ENCODE measurements around the gene TM7SF3.

TM7SF3 gene

DNA sequence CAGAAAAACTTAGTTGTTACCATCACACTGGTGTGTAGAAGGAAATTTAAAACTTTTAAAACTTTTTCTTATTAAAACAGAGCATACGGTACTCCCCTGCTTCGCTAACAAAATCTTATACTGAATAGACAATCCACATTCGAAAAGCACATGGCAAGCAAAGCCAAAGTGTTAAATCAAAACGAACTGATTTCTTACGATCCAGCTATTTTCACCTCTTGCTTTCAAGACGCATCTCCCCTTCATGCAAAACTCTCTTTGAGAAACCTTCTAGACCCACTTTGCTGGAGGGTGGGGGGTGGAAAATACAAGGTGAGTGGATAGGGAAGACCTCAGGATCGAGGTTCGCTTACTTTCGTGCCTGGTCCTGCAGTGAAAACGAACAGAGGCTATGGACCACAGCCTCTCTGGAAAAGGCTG is 76.7 kb downstream of the TM7SF3 start:
- no peak for ATAC-seq
- no peak for TF ChIP-seq ESRRG (CRISPR knock-in tag; IDR thresholded peaks at IDR 0.05)
- no peak for TF ChIP-seq ZFP3 (CRISPR knock-in tag; IDR thresholded peaks at IDR 0.05)

DNA sequence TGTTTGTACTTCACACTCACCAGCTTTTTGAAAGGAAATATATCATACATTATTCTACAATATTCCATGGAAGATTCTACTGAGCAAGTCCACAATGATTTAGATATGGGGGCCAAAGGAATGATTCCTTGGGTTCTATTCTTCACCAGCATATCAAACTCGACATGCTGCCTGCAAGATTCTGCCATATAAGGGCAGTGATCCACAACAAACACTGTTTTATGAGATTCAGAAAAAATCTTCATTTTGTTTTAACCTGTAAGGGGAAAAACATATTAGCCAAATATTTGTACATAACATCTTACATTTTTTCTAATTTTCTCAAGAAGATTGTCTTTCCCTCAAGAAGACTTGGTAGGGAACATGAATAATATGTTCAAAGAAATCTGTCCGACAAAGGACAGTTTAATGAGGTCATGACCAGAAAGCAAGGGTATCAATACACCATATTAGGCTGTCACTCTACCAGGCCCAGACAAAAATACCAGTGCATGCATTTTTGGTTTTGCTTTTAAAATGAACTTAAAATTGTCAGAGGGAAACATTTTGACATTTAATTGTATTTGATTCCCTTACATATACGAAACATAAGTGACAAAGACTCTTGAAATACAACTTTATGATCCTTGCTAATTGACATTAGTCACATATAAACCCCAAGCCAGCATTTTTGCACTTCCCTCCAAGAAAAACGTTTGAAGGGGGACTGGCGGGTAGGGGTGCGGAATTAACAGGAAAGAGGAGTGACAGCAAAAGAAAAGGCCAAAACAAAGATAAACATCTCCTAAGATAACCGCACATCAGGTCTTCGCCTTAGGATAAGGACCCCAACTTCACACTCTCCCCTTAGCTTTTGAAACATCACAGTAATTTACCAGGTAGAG is 77.4 kb downstream of the TM7SF3 start:
- TF ChIP-seq, protein P1, sequence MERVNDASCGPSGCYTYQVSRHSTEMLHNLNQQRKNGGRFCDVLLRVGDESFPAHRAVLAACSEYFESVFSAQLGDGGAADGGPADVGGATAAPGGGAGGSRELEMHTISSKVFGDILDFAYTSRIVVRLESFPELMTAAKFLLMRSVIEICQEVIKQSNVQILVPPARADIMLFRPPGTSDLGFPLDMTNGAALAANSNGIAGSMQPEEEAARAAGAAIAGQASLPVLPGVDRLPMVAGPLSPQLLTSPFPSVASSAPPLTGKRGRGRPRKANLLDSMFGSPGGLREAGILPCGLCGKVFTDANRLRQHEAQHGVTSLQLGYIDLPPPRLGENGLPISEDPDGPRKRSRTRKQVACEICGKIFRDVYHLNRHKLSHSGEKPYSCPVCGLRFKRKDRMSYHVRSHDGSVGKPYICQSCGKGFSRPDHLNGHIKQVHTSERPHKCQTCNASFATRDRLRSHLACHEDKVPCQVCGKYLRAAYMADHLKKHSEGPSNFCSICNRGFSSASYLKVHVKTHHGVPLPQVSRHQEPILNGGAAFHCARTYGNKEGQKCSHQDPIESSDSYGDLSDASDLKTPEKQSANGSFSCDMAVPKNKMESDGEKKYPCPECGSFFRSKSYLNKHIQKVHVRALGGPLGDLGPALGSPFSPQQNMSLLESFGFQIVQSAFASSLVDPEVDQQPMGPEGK (CRISPR knock-in tag; IDR thresholded peaks at IDR 0.05; ENCODE audit: borderline replicate concordance), result no peak
- TF ChIP-seq, protein P2, sequence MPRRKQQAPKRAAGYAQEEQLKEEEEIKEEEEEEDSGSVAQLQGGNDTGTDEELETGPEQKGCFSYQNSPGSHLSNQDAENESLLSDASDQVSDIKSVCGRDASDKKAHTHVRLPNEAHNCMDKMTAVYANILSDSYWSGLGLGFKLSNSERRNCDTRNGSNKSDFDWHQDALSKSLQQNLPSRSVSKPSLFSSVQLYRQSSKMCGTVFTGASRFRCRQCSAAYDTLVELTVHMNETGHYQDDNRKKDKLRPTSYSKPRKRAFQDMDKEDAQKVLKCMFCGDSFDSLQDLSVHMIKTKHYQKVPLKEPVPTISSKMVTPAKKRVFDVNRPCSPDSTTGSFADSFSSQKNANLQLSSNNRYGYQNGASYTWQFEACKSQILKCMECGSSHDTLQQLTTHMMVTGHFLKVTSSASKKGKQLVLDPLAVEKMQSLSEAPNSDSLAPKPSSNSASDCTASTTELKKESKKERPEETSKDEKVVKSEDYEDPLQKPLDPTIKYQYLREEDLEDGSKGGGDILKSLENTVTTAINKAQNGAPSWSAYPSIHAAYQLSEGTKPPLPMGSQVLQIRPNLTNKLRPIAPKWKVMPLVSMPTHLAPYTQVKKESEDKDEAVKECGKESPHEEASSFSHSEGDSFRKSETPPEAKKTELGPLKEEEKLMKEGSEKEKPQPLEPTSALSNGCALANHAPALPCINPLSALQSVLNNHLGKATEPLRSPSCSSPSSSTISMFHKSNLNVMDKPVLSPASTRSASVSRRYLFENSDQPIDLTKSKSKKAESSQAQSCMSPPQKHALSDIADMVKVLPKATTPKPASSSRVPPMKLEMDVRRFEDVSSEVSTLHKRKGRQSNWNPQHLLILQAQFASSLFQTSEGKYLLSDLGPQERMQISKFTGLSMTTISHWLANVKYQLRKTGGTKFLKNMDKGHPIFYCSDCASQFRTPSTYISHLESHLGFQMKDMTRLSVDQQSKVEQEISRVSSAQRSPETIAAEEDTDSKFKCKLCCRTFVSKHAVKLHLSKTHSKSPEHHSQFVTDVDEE (CRISPR knock-in tag; IDR thresholded peaks at IDR 0.05), result no peak
- TF ChIP-seq ISL1 (CRISPR knock-in tag; IDR thresholded peaks at IDR 0.05), result no peak
- TF ChIP-seq GLIS3 (CRISPR knock-in tag; IDR thresholded peaks at IDR 0.05), result no peak
- TF ChIP-seq ZC3H10 (CRISPR knock-in tag; IDR thresholded peaks at IDR 0.05), result no peak
- TF ChIP-seq SNAI2 (CRISPR knock-in tag; IDR thresholded peaks at IDR 0.05), result no peak
- no peak for TF ChIP-seq OSR1 (CRISPR knock-in tag; IDR thresholded peaks at IDR 0.05)
- no peak for TF ChIP-seq ZNF8 (CRISPR knock-in tag; IDR thresholded peaks at IDR 0.05)
- TF ChIP-seq, protein P3, sequence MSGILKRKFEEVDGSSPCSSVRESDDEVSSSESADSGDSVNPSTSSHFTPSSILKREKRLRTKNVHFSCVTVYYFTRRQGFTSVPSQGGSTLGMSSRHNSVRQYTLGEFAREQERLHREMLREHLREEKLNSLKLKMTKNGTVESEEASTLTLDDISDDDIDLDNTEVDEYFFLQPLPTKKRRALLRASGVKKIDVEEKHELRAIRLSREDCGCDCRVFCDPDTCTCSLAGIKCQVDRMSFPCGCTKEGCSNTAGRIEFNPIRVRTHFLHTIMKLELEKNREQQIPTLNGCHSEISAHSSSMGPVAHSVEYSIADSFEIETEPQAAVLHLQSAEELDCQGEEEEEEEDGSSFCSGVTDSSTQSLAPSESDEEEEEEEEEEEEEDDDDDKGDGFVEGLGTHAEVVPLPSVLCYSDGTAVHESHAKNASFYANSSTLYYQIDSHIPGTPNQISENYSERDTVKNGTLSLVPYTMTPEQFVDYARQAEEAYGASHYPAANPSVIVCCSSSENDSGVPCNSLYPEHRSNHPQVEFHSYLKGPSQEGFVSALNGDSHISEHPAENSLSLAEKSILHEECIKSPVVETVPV (CRISPR knock-in tag; IDR thresholded peaks at IDR 0.05), result no peak
- TF ChIP-seq ZNF565 (CRISPR knock-in tag; conservative IDR thresholded peaks at IDR 0.05; ENCODE audit: low read depth), result no peak
- TF ChIP-seq ESRRG (CRISPR knock-in tag; IDR thresholded peaks at IDR 0.05), result no peak
- no peak for TF ChIP-seq TOX (CRISPR knock-in tag; IDR thresholded peaks at IDR 0.05; ENCODE audit: borderline replicate concordance)
- no peak for ATAC-seq

DNA sequence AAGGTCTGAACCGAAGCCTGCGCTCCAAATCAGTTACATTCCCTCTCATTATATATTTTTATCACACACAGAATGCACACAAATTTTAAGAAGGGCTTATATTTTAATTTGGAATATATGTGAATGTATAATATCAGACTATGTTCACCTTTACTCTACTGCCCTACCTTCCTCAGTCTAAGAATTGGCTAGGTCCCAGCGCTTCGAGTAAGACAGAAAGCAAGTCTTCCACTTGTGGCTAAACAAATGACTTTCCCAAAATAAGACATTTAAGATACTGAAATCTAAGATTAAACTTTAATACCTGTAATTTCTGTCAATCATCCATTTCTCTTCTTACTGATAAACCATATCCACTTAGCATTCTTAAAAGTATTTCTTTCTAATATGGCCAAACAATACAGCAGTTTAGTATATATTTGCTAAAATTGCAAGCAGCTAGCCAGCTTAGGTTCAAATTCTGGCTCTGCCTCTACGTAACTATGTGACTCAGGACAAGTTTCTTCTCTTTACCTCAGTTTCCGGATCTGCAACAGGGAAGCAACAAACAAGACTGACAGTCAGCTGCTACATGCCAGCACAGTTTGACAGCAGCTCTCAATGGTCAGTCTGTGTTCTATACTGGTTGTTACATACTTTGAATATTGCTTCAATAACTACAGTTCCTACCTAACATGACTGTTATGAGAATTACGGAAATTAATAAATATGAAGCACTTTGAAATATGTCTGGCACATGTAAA is 78.4 kb downstream of the TM7SF3 start:
- TF ChIP-seq ZNF8 (CRISPR knock-in tag; IDR thresholded peaks at IDR 0.05), result no peak
- TF ChIP-seq, protein P4, sequence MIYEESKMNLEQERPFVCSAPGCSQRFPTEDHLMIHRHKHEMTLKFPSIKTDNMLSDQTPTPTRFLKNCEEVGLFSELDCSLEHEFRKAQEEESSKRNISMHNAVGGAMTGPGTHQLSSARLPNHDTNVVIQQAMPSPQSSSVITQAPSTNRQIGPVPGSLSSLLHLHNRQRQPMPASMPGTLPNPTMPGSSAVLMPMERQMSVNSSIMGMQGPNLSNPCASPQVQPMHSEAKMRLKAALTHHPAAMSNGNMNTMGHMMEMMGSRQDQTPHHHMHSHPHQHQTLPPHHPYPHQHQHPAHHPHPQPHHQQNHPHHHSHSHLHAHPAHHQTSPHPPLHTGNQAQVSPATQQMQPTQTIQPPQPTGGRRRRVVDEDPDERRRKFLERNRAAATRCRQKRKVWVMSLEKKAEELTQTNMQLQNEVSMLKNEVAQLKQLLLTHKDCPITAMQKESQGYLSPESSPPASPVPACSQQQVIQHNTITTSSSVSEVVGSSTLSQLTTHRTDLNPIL (CRISPR knock-in tag; IDR thresholded peaks at IDR 0.05; ENCODE audit: low read depth), result no peak
- ATAC-seq, result no peak

DNA sequence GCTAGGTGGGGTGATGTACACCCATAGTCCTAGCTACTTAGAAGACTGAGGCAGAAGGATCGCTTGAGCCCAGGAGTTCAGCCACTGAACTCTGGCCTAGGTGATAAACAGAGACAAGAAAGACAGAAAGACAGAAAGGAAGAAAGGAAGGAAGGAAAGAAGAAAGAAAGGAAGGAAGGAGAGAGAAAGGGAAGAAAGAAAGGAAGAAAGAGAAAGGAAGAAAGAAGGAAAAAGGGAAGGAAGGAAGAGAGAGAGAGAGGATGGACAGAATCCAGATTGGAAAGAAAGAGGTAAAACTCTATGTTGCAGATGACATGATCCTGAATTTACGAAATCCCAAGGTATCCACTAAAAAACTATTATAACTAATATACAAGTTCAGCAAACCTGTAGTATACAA is 84.6 kb downstream of the TM7SF3 start:
- ATAC-seq, result no peak
- TF ChIP-seq ZNF70 (CRISPR knock-in tag; IDR thresholded peaks at IDR 0.05) (no peak), ARNTL (CRISPR knock-in tag; IDR thresholded peaks at IDR 0.05; ENCODE audit: borderline replicate concordance, low read depth) (no peak), TCF4 (CRISPR knock-in tag; IDR thresholded peaks at IDR 0.05; ENCODE audit: borderline replicate concordance) (no peak)
- TF ChIP-seq, protein P2 (CRISPR knock-in tag; IDR thresholded peaks at IDR 0.05), result no peak
